A549 (cell line): Measurements from ENCODE around the gene SLC30A3.
A peak's percentile ranks its signal among the peaks of the same experiment; 100 is the strongest.

Source experiments
- JUN ChIP-seq, 2 experiments: fragments of >200 bp; sonication (Bioruptor Twin); formaldehyde crosslinking; IDR thresholded peaks; 2 replicates in 1 of 2; 3 replicates in 1 of 2; pipeline ENCODE4 v1.6.1; 2016 to 2017
- MYC ChIP-seq: IDR thresholded peaks from 2 replicates; pipeline ENCODE4 v1.6.1; 2012; ENCODE audit warnings: mild to moderate bottlenecking, inconsistent platforms, low read length, improper control_type of control experiment, borderline replicate concordance
- NFE2L2 ChIP-seq: fragments of 150-350 bp; conservative IDR thresholded peaks from 2 replicates; pipeline ENCODE4 v1.6.1; 2014; ENCODE audit warnings: low read length
- POLR2A ChIP-seq: IDR thresholded peaks from 2 replicates; pipeline ENCODE4 v1.6.1; 2012; ENCODE audit warnings: mild to moderate bottlenecking, low read length
- POLR2AphosphoS2 ChIP-seq: conservative IDR thresholded peaks from 2 replicates; pipeline ENCODE4 v1.6.1; 2012; ENCODE audit warnings: low read length, improper control_type of control experiment, inconsistent platforms
- RFX5 ChIP-seq: fragments of 450-650 bp; IDR thresholded peaks from 2 replicates; pipeline ENCODE4 v1.7.1; 2014; ENCODE audit warnings: antibody characterized with exemption, mild to moderate bottlenecking, moderate library complexity
- SMC3 ChIP-seq: fragments of >200 bp; sonication (Bioruptor Twin); formaldehyde crosslinking; IDR thresholded peaks from 3 replicates; pipeline ENCODE4 v1.6.1; 2018; ENCODE audit warnings: inconsistent platforms
- TF ChIP-seq, protein P1 (sequence below): fragments of >200 bp; sonication (Bioruptor Twin); formaldehyde crosslinking; IDR thresholded peaks from 3 replicates; pipeline ENCODE4 v1.5.1; 2016
- TF ChIP-seq, protein P2 (sequence below): fragments of 250-450 bp; sonication (Bioruptor Pico); IDR thresholded peaks from 2 replicates; pipeline ENCODE4 v1.5.0; 2021; ENCODE audit warnings: mild to moderate bottlenecking, moderate library complexity, borderline replicate concordance
- TF ChIP-seq, protein P3 (sequence below): fragments of 450-650 bp; IDR thresholded peaks from 2 replicates; pipeline ENCODE4 v1.6.1; 2014; ENCODE audit warnings: antibody characterized with exemption
- TF ChIP-seq, protein P4 (sequence below): IDR thresholded peaks from 2 replicates; pipeline ENCODE4 v1.6.1; 2012
- TF ChIP-seq, protein P5 (sequence below): IDR thresholded peaks from 2 replicates; pipeline ENCODE4 v1.6.1; 2012; ENCODE audit warnings: low read depth, borderline replicate concordance

DNA sequence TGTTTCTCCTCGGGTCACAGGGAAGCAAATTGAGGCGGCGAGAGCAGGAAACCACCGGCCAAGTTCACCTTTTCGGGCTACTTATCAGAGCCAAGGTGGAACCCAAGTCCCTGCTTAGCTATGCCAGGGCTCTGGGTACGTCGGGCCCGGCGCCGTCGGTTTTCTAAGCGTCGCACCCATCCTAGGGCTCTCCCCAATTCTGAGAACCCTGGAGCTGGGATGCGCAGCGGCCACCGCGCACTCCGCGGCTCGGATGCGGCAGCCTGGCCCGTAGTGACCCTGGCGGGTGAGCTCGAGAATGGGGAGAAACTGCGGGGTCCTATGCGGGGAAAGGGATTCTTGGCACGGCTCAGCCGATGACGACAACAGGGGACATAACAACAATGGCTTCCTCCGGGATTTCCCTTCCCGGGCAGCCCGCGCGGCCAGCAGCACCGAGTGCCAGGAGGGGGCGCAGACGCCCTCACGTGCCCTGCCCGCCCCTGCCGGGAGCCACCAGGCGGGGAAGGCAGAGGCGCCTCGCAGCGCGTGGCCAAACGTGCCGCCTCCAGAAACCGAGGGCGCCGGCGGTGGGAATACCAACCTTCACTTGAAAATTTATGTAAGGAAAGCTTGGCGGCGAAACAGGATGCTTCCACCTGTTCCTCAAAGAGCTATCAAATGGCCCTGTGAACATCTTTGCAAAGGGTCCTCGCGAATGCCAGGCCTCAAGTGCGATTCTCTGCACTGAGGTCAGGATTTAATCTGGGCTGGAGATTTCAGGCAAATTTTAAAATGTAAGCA is 2.1 kb upstream of the SLC30A3 start:
- TF ChIP-seq, protein P1, sequence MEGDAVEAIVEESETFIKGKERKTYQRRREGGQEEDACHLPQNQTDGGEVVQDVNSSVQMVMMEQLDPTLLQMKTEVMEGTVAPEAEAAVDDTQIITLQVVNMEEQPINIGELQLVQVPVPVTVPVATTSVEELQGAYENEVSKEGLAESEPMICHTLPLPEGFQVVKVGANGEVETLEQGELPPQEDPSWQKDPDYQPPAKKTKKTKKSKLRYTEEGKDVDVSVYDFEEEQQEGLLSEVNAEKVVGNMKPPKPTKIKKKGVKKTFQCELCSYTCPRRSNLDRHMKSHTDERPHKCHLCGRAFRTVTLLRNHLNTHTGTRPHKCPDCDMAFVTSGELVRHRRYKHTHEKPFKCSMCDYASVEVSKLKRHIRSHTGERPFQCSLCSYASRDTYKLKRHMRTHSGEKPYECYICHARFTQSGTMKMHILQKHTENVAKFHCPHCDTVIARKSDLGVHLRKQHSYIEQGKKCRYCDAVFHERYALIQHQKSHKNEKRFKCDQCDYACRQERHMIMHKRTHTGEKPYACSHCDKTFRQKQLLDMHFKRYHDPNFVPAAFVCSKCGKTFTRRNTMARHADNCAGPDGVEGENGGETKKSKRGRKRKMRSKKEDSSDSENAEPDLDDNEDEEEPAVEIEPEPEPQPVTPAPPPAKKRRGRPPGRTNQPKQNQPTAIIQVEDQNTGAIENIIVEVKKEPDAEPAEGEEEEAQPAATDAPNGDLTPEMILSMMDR = peak; percentile 71
- TF ChIP-seq RFX5 (no peak), MYC (peak; percentile 51; the same call in 1 of the 2 replicates), JUN (IDR thresholded peaks at IDR 0.05) (no peak), POLR2AphosphoS2 (no peak), NFE2L2 (no peak), POLR2A (no peak), SMC3 (peak; percentile 83)
- TF ChIP-seq, protein P2, sequence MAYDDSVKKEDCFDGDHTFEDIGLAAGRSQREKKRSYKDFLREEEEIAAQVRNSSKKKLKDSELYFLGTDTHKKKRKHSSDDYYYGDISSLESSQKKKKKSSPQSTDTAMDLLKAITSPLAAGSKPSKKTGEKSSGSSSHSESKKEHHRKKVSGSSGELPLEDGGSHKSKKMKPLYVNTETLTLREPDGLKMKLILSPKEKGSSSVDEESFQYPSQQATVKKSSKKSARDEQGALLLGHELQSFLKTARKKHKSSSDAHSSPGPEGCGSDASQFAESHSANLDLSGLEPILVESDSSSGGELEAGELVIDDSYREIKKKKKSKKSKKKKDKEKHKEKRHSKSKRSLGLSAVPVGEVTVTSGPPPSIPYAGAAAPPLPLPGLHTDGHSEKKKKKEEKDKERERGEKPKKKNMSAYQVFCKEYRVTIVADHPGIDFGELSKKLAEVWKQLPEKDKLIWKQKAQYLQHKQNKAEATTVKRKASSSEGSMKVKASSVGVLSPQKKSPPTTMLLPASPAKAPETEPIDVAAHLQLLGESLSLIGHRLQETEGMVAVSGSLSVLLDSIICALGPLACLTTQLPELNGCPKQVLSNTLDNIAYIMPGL (CRISPR knock-in tag) = no peak
- TF ChIP-seq, protein P3, sequence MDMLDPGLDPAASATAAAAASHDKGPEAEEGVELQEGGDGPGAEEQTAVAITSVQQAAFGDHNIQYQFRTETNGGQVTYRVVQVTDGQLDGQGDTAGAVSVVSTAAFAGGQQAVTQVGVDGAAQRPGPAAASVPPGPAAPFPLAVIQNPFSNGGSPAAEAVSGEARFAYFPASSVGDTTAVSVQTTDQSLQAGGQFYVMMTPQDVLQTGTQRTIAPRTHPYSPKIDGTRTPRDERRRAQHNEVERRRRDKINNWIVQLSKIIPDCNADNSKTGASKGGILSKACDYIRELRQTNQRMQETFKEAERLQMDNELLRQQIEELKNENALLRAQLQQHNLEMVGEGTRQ = peak; percentile 73
- TF ChIP-seq, protein P4, sequence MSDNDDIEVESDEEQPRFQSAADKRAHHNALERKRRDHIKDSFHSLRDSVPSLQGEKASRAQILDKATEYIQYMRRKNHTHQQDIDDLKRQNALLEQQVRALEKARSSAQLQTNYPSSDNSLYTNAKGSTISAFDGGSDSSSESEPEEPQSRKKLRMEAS = peak; percentile 99
- TF ChIP-seq, protein P5, sequence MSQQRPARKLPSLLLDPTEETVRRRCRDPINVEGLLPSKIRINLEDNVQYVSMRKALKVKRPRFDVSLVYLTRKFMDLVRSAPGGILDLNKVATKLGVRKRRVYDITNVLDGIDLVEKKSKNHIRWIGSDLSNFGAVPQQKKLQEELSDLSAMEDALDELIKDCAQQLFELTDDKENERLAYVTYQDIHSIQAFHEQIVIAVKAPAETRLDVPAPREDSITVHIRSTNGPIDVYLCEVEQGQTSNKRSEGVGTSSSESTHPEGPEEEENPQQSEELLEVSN = peak; percentile 98
